SK-N-SH treated with all-trans-retinoic acid at 6 μM for 48 hours (cell line): ENCODE measurements around the gene FAM171A2.
"Not testable (repeated sequence)": the region's sequence is repeated elsewhere in the genome, so short reads cannot be mapped to it uniquely, and the experiment has no call there.

Source experiments
- ATAC-seq: fragments of 200-7000 bp; cut with Tn5 transposase; 3 replicates; pipeline ENCODE4 v1.9.1; 2020; ENCODE audit warnings: mild to moderate bottlenecking, moderate library complexity
- ARNTL ChIP-seq: fragments of 450-650 bp; formaldehyde crosslinking; IDR thresholded peaks from 2 replicates; pipeline ENCODE4 v1.5.0; 2020; ENCODE audit warnings: low read depth, mild to moderate bottlenecking, moderate library complexity, borderline replicate concordance
- BACH2 ChIP-seq: fragments of 250-450 bp; sonication (Bioruptor Pico); IDR thresholded peaks from 2 replicates; pipeline ENCODE4 v1.9.0; 2021; ENCODE audit warnings: mild to moderate bottlenecking, borderline replicate concordance
- CREB5 ChIP-seq: fragments of 250-450 bp; sonication (Bioruptor Pico); IDR thresholded peaks from 2 replicates; pipeline ENCODE4 v1.5.1; 2020; ENCODE audit warnings: low read depth, mild to moderate bottlenecking, moderate library complexity
- CSRNP3 ChIP-seq: fragments of 250-450 bp; sonication (Bioruptor Pico); IDR thresholded peaks from 2 replicates; pipeline ENCODE4 v1.5.1; 2021; ENCODE audit warnings: mild to moderate bottlenecking, moderate library complexity
- ESRRG ChIP-seq: fragments of 250-450 bp; sonication (Bioruptor Pico); IDR thresholded peaks from 2 replicates; pipeline ENCODE4 v1.6.1; 2021; ENCODE audit warnings: mild to moderate bottlenecking
- ISL1 ChIP-seq: fragments of 250-450 bp; sonication (Bioruptor Pico); IDR thresholded peaks from 2 replicates; pipeline ENCODE4 v2.1.2; 2022; ENCODE audit warnings: mild to moderate bottlenecking, moderate library complexity
- OSR1 ChIP-seq: fragments of 250-450 bp; sonication (Bioruptor Pico); IDR thresholded peaks from 2 replicates; pipeline ENCODE4 v1.8.0; 2022; ENCODE audit warnings: moderate library complexity, mild to moderate bottlenecking, inconsistent platforms
- PATZ1 ChIP-seq: fragments of 250-450 bp; sonication (Bioruptor Pico); IDR thresholded peaks from 2 replicates; pipeline ENCODE4 v1.8.0; 2020; ENCODE audit warnings: mild to moderate bottlenecking, moderate library complexity, borderline replicate concordance
- POU6F1 ChIP-seq: fragments of 250-450 bp; sonication (Bioruptor Pico); IDR thresholded peaks from 2 replicates; pipeline ENCODE4 v1.8.0; 2021; ENCODE audit warnings: low read depth, mild to moderate bottlenecking, moderate library complexity, borderline replicate concordance
- PPARA ChIP-seq: fragments of 250-450 bp; sonication (Bioruptor Pico); IDR thresholded peaks from 2 replicates; pipeline ENCODE4 v1.5.0; 2020; ENCODE audit warnings: mild to moderate bottlenecking, borderline replicate concordance
- SNAI2 ChIP-seq: fragments of 250-450 bp; sonication (Bioruptor Pico); IDR thresholded peaks from 2 replicates; pipeline ENCODE4 v1.5.0; 2020; ENCODE audit warnings: mild to moderate bottlenecking, moderate library complexity
- TCF4 ChIP-seq: fragments of 250-450 bp; sonication (Bioruptor Pico); IDR thresholded peaks from 2 replicates; pipeline ENCODE4 v1.8.0; 2021; ENCODE audit warnings: mild to moderate bottlenecking, moderate library complexity, borderline replicate concordance
- TOX ChIP-seq: fragments of 250-450 bp; sonication (Bioruptor Pico); IDR thresholded peaks from 2 replicates; pipeline ENCODE4 v1.8.0; 2021; ENCODE audit warnings: mild to moderate bottlenecking, moderate library complexity, borderline replicate concordance
- TSHZ2 ChIP-seq: fragments of 250-450 bp; sonication (Bioruptor Pico); IDR thresholded peaks from 2 replicates; pipeline ENCODE4 v1.5.0; 2020; ENCODE audit warnings: mild to moderate bottlenecking, moderate library complexity
- ZNF565 ChIP-seq: fragments of 450-650 bp; formaldehyde crosslinking; conservative IDR thresholded peaks from 2 replicates; pipeline ENCODE4 v1.5.0; 2020; ENCODE audit warnings: low read depth, mild to moderate bottlenecking, moderate library complexity
- ZNF8 ChIP-seq: fragments of 450-650 bp; formaldehyde crosslinking; IDR thresholded peaks from 2 replicates; pipeline ENCODE4 v1.5.0; 2020; ENCODE audit warnings: mild to moderate bottlenecking, moderate library complexity

FAM171A2 gene

GRCh38 chr17:44343510-44344209, 20.0 kb downstream of the FAM171A2 start (continued):
- TF ChIP-seq CSRNP3 = no peak
- TF ChIP-seq ZNF565 (CRISPR knock-in tag) = no peak
- TF ChIP-seq, all 23 proteins: peak for 0

GRCh38 chr17:44340553-44340952, 23.1 kb downstream of the FAM171A2 start:
- not testable (repeated sequence) for ATAC-seq

- ATAC-seq = no peak
- TF ChIP-seq TOX (CRISPR knock-in tag) (no peak), CREB5 (CRISPR knock-in tag) (no peak), ESRRG (no peak), TCF4 (CRISPR knock-in tag) (no peak), PATZ1 (no peak), CSRNP3 (no peak), TSHZ2 (CRISPR knock-in tag) (no peak)
Observed at GRCh38 chr17:44338702-44339101, 25.0 kb downstream of the FAM171A2 start.

- no peak for ATAC-seq
- TF ChIP-seq ZNF8 (CRISPR knock-in tag) (no peak), CSRNP3 (no peak), ZNF565 (CRISPR knock-in tag) (no peak), POU6F1 (no peak), ISL1 (CRISPR knock-in tag) (no peak), SNAI2 (CRISPR knock-in tag) (no peak), PPARA (CRISPR knock-in tag) (no peak), ESRRG (no peak), ARNTL (no peak), TOX (CRISPR knock-in tag) (no peak), BACH2 (CRISPR knock-in tag) (no peak), OSR1 (CRISPR knock-in tag) (no peak), TSHZ2 (CRISPR knock-in tag) (no peak)
Observed at GRCh38 chr17:44335968-44336367, 27.7 kb downstream of the FAM171A2 start.
